A549 (cell line): ENCODE results near the gene KRT40. TPM values are rescaled to one million over a fixed set of nuclear protein-coding genes. Genes with fewer than 3 reads are reported as not detected.
A peak's percentile ranks its signal among the peaks of the same experiment; 100 is the strongest.

ENCODE experiments used
- ATAC-seq, 2 experiments: fragments of 200-7000 bp in 1 of 2; fragments of >200 bp in 1 of 2; cut with Nextera tagmentation in 1 of 2; cut with Tn5 transposase in 1 of 2; 3 replicates each; pipeline versions ENCODE4 v1.8.0 to v1.9.1; 2018 to 2020; ENCODE audit warnings: mild to moderate bottlenecking in 1 of 2, moderate library complexity in 1 of 2
- CTCF ChIA-PET: fragments of 300-600 bp; sonication (Branson Sonifier 250); formaldehyde crosslinking; extraction: SDS; loops from one replicate; lab custom pipeline; 2021; ENCODE audit warnings: antibody characterized with exemption, inconsistent platforms; lab: Yijun Ruan, JAX
- POLR2A ChIA-PET: fragments of 350-600 bp; formaldehyde crosslinking; extraction: SDS; loops from one replicate; lab custom pipeline; 2021; ENCODE audit warnings: antibody characterized with exemption, inconsistent platforms; lab: Yijun Ruan, JAX
- DNase-seq, 2 experiments: peaks; one replicate each; pipeline versions ENCODE4 v3.0.0 to v3.0.0-alpha.2; 2011 to 2016; ENCODE audit warnings: low read depth in 1 of 2, low spot score in 1 of 2
- FAIRE-seq: peaks from 2 replicates; lab custom pipeline; 2011; peaks lifted over from hg19 to GRCh38; lab: Jason Lieb, UNC
- H3K27ac ChIP-seq, 2 experiments: fragments of >200 bp; sonication (Bioruptor Twin); formaldehyde crosslinking; 3 replicates each; pipeline ENCODE4 v1.5.1; 2016 to 2017
- H3K4me1 ChIP-seq: fragments of >200 bp; sonication (Bioruptor Twin); formaldehyde crosslinking; 3 replicates; pipeline ENCODE4 v1.6.1; 2016
- H3K4me2 ChIP-seq: fragments of >200 bp; sonication (Bioruptor Twin); formaldehyde crosslinking; 3 replicates; pipeline ENCODE4 v1.6.1; 2016
- H3K4me3 ChIP-seq: fragments of >200 bp; sonication (Bioruptor Twin); formaldehyde crosslinking; 3 replicates; pipeline ENCODE4 v1.5.1; 2016
- H3K9me3 ChIP-seq: fragments of >200 bp; sonication (Bioruptor Twin); formaldehyde crosslinking; 3 replicates; pipeline ENCODE4 v1.6.1; 2016
- BHLHE40 ChIP-seq: IDR thresholded peaks from 2 replicates; pipeline ENCODE4 v1.6.1; 2012; ENCODE audit warnings: low read depth, low read length, inconsistent platforms
- CEBPB ChIP-seq, 2 experiments: fragments of >200 bp in 1 of 2; sonication (Bioruptor Twin) in 1 of 2; formaldehyde crosslinking in 1 of 2; IDR thresholded peaks; 2 replicates each; pipeline ENCODE4 v1.6.1; 2012 to 2016
- E2F6 ChIP-seq: IDR thresholded peaks from 2 replicates; pipeline ENCODE4 v1.6.1; 2012; ENCODE audit warnings: low read depth, borderline replicate concordance
- FOSB ChIP-seq: fragments of 250-450 bp; sonication (Bioruptor Pico); IDR thresholded peaks from 2 replicates; pipeline ENCODE4 v1.5.0; 2020; ENCODE audit warnings: mild to moderate bottlenecking, moderate library complexity
- FOSL2 ChIP-seq, 2 experiments: fragments of 450-650 bp in 1 of 2; fragments of >200 bp in 1 of 2; sonication (Bioruptor Twin) in 1 of 2; formaldehyde crosslinking; IDR thresholded peaks; 2 replicates each; pipeline versions ENCODE4 v1.5.0 to v1.6.1; 2016 to 2020; ENCODE audit warnings: mild to moderate bottlenecking in 1 of 2, moderate library complexity in 1 of 2
- HDAC2 ChIP-seq: fragments of 200-600 bp; sonication (generic); IDR thresholded peaks from 2 replicates; pipeline ENCODE4 v1.6.1; 2016
- HES2 ChIP-seq: fragments of >200 bp; sonication (Bioruptor Twin); formaldehyde crosslinking; IDR thresholded peaks from 2 replicates; pipeline ENCODE4 v1.6.1; 2016
- HOXB5 ChIP-seq: fragments of 250-450 bp; sonication (Bioruptor Pico); IDR thresholded peaks from 2 replicates; pipeline ENCODE4 v1.5.0; 2020; ENCODE audit warnings: mild to moderate bottlenecking, moderate library complexity
- KDM1A ChIP-seq: fragments of 200-600 bp; sonication (generic); IDR thresholded peaks from 2 replicates; pipeline ENCODE4 v1.6.1; 2016; ENCODE audit warnings: low read depth, mild to moderate bottlenecking
- MAFK ChIP-seq: fragments of 450-650 bp; IDR thresholded peaks from 2 replicates; pipeline ENCODE4 v1.6.1; 2014; ENCODE audit not compliant: partially characterized antibody
- NPAS2 ChIP-seq: fragments of 250-450 bp; sonication (Bioruptor Pico); IDR thresholded peaks from 2 replicates; pipeline ENCODE4 v1.8.0; 2022; ENCODE audit warnings: mild to moderate bottlenecking, moderate library complexity, borderline replicate concordance
- NR3C1 ChIP-seq: fragments of >200 bp; sonication (Bioruptor Twin); formaldehyde crosslinking; IDR thresholded peaks from 3 replicates; pipeline ENCODE4 v1.6.1; 2017
- PHF8 ChIP-seq: fragments of 200-600 bp; sonication (generic); IDR thresholded peaks from 2 replicates; pipeline ENCODE4 v1.6.1; 2016; ENCODE audit warnings: low read depth, mild to moderate bottlenecking, antibody characterized with exemption, moderate library complexity, borderline replicate concordance
- RAD21 ChIP-seq, 2 experiments: fragments of >200 bp in 1 of 2; sonication (Bioruptor Twin) in 1 of 2; formaldehyde crosslinking in 1 of 2; IDR thresholded peaks in 1 of 2; conservative IDR thresholded peaks in 1 of 2; 2 replicates in 1 of 2; 3 replicates in 1 of 2; pipeline ENCODE4 v1.6.1; 2012 to 2018; ENCODE audit warnings: inconsistent platforms in 1 of 2
- RARB ChIP-seq: fragments of 250-450 bp; sonication (Bioruptor Pico); IDR thresholded peaks from 2 replicates; pipeline ENCODE4 v1.8.0; 2021; ENCODE audit warnings: mild to moderate bottlenecking, moderate library complexity
- SMC3 ChIP-seq: fragments of >200 bp; sonication (Bioruptor Twin); formaldehyde crosslinking; IDR thresholded peaks from 3 replicates; pipeline ENCODE4 v1.6.1; 2018; ENCODE audit warnings: inconsistent platforms
- ZFP36 ChIP-seq: fragments of 450-650 bp; IDR thresholded peaks from 2 replicates; pipeline ENCODE4 v1.6.1; 2014; ENCODE audit warnings: borderline replicate concordance; ENCODE audit not compliant: partially characterized antibody
- ZNF302 ChIP-seq: fragments of 250-450 bp; sonication (Bioruptor Pico); IDR thresholded peaks from 2 replicates; pipeline ENCODE4 v1.9.0; 2021; ENCODE audit warnings: inconsistent platforms, mild to moderate bottlenecking, moderate library complexity
- WGBS: methylation state at CpG from one replicate; pipeline ENCODE4 v1.1.6; 2017; ENCODE audit errors: missing lambda C conversion rate; 5-methylcytosine and 5-hydroxymethylcytosine counted together
- polyA plus RNA-seq, 4 experiments: library from polyadenylated mRNA; depleted of rRNA in 3 of 4; stranded (reverse); fragments of >200 nt; fragmentation: RNase III in 1 of 4; extraction: RNeasy Plus Mini Kit Qiagen cat#74134 plus additional on column Dnase treatment in 1 of 4; gene quantifications; 2 replicates in 3 of 4; 3 replicates in 1 of 4; pipeline ENCODE4 v1.2.3, GENCODE V29; 2011 to 2017
- TF ChIP-seq, protein P1 (sequence below): fragments of 250-450 bp; sonication (Bioruptor Pico); IDR thresholded peaks from 2 replicates; pipeline ENCODE4 v1.5.0; 2021; ENCODE audit warnings: mild to moderate bottlenecking, moderate library complexity, borderline replicate concordance
- TF ChIP-seq, protein P2 (sequence below): fragments of 250-450 bp; sonication (Bioruptor Pico); IDR thresholded peaks from 2 replicates; pipeline ENCODE4 v1.5.0; 2020; ENCODE audit warnings: low read depth, mild to moderate bottlenecking, moderate library complexity

The KRT40 gene
- polyA plus RNA-seq, 2 of the 4 experiments (the other 2 are of a cell fraction), result not detected

- Histone ChIP-seq H3K4me2 (no peak within 1 kb of the TSS), H3K4me1 (no peaks in the 10 kb centered on the region)
- POLR2A ChIA-PET, result no interaction called here
- TF ChIP-seq FOSL2 (IDR thresholded peaks at IDR 0.05), result no peak
- TF ChIP-seq FOSL2 (CRISPR knock-in tag; IDR thresholded peaks at IDR 0.05), result no peak
- TF ChIP-seq, protein P1, sequence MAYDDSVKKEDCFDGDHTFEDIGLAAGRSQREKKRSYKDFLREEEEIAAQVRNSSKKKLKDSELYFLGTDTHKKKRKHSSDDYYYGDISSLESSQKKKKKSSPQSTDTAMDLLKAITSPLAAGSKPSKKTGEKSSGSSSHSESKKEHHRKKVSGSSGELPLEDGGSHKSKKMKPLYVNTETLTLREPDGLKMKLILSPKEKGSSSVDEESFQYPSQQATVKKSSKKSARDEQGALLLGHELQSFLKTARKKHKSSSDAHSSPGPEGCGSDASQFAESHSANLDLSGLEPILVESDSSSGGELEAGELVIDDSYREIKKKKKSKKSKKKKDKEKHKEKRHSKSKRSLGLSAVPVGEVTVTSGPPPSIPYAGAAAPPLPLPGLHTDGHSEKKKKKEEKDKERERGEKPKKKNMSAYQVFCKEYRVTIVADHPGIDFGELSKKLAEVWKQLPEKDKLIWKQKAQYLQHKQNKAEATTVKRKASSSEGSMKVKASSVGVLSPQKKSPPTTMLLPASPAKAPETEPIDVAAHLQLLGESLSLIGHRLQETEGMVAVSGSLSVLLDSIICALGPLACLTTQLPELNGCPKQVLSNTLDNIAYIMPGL (CRISPR knock-in tag), result no peak
- no peak for TF ChIP-seq NPAS2 (CRISPR knock-in tag)
- TF ChIP-seq FOSB (CRISPR knock-in tag), result no peak
- no peak for TF ChIP-seq SMC3
- TF ChIP-seq RARB (CRISPR knock-in tag), result no peak
- no peak for TF ChIP-seq BHLHE40
- TF ChIP-seq, all 56 proteins: peak for 0
- FAIRE-seq, result no peak
- DNase-seq, result no peak
- Histone ChIP-seq H3K4me3 (no peak within 1 kb of the TSS), H3K9me3 (0 out of 3 replicates have a peak, but pooled peaks cover 5% of the 10 kb centered on the region), H3K27ac (no peak within 1 kb of the TSS)
- ATAC-seq, result no peak
- CTCF ChIA-PET, result interaction anchor here (1.0 kb wide), 1 partner anchor 24 kb away, joined by 3 read pairs; no protein-coding TSS in a partner anchor
- 48% methylated on average over 4 of the region's 4 CpGs for WGBS
Observed at GRCh38 chr17:40993839-40994238, 9.7 kb upstream of the KRT40 start, which contains the start of gene KRTAP3-3. Gene KRTAP3-3 (minus strand): TSS chr17:40994164. CDS start chr17:40994097, 67 bp downstream.

DNA sequence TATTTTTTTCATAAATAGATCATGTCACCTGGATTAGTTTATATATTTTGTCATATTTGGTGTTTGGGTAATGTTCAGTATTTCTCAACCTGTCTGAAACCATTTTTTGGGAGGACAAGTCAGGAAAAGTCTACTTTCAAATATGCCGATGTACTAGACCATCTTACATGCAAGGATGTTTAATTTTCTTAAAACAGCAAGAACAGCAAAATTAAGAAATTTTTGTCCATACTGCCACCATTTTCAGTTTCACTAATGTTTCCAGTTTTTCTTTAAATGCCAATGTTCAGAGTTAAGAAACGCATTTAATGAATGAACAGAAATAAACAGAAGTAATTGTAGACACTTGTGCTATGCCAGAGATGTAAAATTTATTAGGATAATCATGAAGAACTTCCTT is 9.0 kb upstream of the KRT40 start:
- no peaks in the 10 kb centered on the region for H3K4me1 ChIP-seq
- POLR2A ChIA-PET, result no interaction called here
- no peak overlapping the region for H3K4me3 ChIP-seq
- WGBS, result 88% methylated on average over 2 of the region's 2 CpGs
- no peak overlapping the region for H3K27ac ChIP-seq
- FAIRE-seq, result no peak
- H3K9me3 ChIP-seq, result 0 out of 3 replicates have a peak, but pooled peaks cover 5% of the 10 kb centered on the region
- H3K4me2 ChIP-seq, result no peak overlapping the region
- DNase-seq, result no peak
- no peak for ATAC-seq
- CTCF ChIA-PET, result interaction anchor here (1.0 kb wide), 1 partner anchor 25 kb away, joined by 3 read pairs; no protein-coding TSS in a partner anchor
- TF ChIP-seq PHF8, result no peak
- peak; percentile 76 for TF ChIP-seq MAFK
- TF ChIP-seq, all 56 proteins: peak for 1

- Histone ChIP-seq H3K27ac (no peak overlapping the region), H3K4me2 (no peak overlapping the region), H3K4me3 (no peak overlapping the region), H3K4me1 (no peaks in the 10 kb centered on the region), H3K9me3 (0 out of 3 replicates have a peak, but pooled peaks cover 5% of the 10 kb centered on the region)
- POLR2A ChIA-PET, result no interaction called here
- TF ChIP-seq E2F6 (no peak), HES2 (no peak), BHLHE40 (no peak), FOSL2 (IDR thresholded peaks at IDR 0.05) (no peak), FOSL2 (CRISPR knock-in tag; IDR thresholded peaks at IDR 0.05) (no peak), HDAC2 (no peak), SMC3 (no peak), ZFP36 (no peak), ZNF302 (no peak), NR3C1 (no peak), KDM1A (no peak), CEBPB (IDR thresholded peaks at IDR 0.05) (no peak), RAD21 (conservative IDR thresholded peaks at IDR 0.05 in 1 of 2, IDR thresholded peaks at IDR 0.05 in 1 of 2) (no peak), HOXB5 (no peak)
- TF ChIP-seq, protein P2, sequence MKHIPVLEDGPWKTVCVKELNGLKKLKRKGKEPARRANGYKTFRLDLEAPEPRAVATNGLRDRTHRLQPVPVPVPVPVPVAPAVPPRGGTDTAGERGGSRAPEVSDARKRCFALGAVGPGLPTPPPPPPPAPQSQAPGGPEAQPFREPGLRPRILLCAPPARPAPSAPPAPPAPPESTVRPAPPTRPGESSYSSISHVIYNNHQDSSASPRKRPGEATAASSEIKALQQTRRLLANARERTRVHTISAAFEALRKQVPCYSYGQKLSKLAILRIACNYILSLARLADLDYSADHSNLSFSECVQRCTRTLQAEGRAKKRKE (CRISPR knock-in tag), result no peak
- ATAC-seq, result no peak
- peak; percentile 86 for FAIRE-seq
- CTCF ChIA-PET, result no interaction called here
- no peak for DNase-seq
- WGBS, result 77% methylated on average over 3 of the region's 3 CpGs
Observed at GRCh38 chr17:40992666-40993065, 8.5 kb upstream of the KRT40 start.
